ENCODE data around the gene MACROH2A2.
"Not testable (repeated sequence)": the region's sequence is repeated elsewhere in the genome, so short reads cannot be mapped to it uniquely, and the experiment has no call there.

The MACROH2A2 gene

GRCh38 chr10:70055550-70055949 lies 2.9 kb downstream of the MACROH2A2 start:
- Mint-ChIP-seq H3K4me3 (no peak overlapping the region), H3K4me1 (peaks cover 11% of the 10 kb centered on the region), H3K27ac (no peak overlapping the region), H3K27me3 (peaks cover 55% of the 10 kb centered on the region), H3K9me3 (no peaks in the 10 kb centered on the region), H3K36me3 (no peaks in the 10 kb centered on the region)
- no peak for ATAC-seq

GRCh38 chr10:70057306-70057705 lies 4.7 kb downstream of the MACROH2A2 start:
- Mint-ChIP-seq H3K36me3 (no peaks in the 10 kb centered on the region), H3K4me3 (no peak overlapping the region), H3K27me3 (peaks cover 38% of the 10 kb centered on the region), H3K4me1 (peaks cover 9% of the 10 kb centered on the region), H3K9me3 (no peaks in the 10 kb centered on the region), H3K27ac (no peak overlapping the region)
- no peak for ATAC-seq

GRCh38 chr10:70060389-70060788 lies 7.7 kb downstream of the MACROH2A2 start:
- Mint-ChIP-seq H3K4me1 (no peaks in the 10 kb centered on the region), H3K4me3 (no peak overlapping the region), H3K36me3 (no peaks in the 10 kb centered on the region), H3K9me3 (no peaks in the 10 kb centered on the region), H3K27ac (no peak overlapping the region), H3K27me3 (peaks cover 27% of the 10 kb centered on the region)
- ATAC-seq, result no peak

- no peak overlapping the region for H3K27ac Mint-ChIP-seq
- peaks cover 32% of the 10 kb centered on the region for H3K27me3 Mint-ChIP-seq
- H3K9me3 Mint-ChIP-seq, result no peaks in the 10 kb centered on the region
- ATAC-seq, result no peak
- no peak overlapping the region for H3K4me3 Mint-ChIP-seq
- no peaks in the 10 kb centered on the region for H3K36me3 Mint-ChIP-seq
- no peaks in the 10 kb centered on the region for H3K4me1 Mint-ChIP-seq
Observed at GRCh38 chr10:70063418-70064098, 10.9 kb downstream of the MACROH2A2 start.

- ATAC-seq, result no peak
- no peak overlapping the region for H3K4me3 Mint-ChIP-seq
- peaks cover 32% of the 10 kb centered on the region for H3K27me3 Mint-ChIP-seq
- H3K9me3 Mint-ChIP-seq, result no peaks in the 10 kb centered on the region
- no peaks in the 10 kb centered on the region for H3K4me1 Mint-ChIP-seq
- no peak overlapping the region for H3K27ac Mint-ChIP-seq
- H3K36me3 Mint-ChIP-seq, result no peaks in the 10 kb centered on the region
Observed at GRCh38 chr10:70064486-70064885, 11.8 kb downstream of the MACROH2A2 start.

GRCh38 chr10:70066190-70066589 lies 13.5 kb downstream of the MACROH2A2 start:
- H3K4me3 Mint-ChIP-seq, result no peak overlapping the region
- no peaks in the 10 kb centered on the region for H3K36me3 Mint-ChIP-seq
- H3K27ac Mint-ChIP-seq, result no peak overlapping the region
- H3K27me3 Mint-ChIP-seq, result peaks cover 24% of the 10 kb centered on the region
- H3K4me1 Mint-ChIP-seq, result no peaks in the 10 kb centered on the region
- H3K9me3 Mint-ChIP-seq, result no peaks in the 10 kb centered on the region
- ATAC-seq, result no peak

- Mint-ChIP-seq H3K36me3 (no peaks in the 10 kb centered on the region), H3K4me1 (no peaks in the 10 kb centered on the region), H3K4me3 (no peak overlapping the region), H3K27me3 (peaks cover 24% of the 10 kb centered on the region), H3K27ac (no peak overlapping the region), H3K9me3 (no peaks in the 10 kb centered on the region)
- no peak for ATAC-seq
Observed at GRCh38 chr10:70067586-70067985, 14.9 kb downstream of the MACROH2A2 start.

- Mint-ChIP-seq H3K9me3 (no peaks in the 10 kb centered on the region), H3K4me1 (no peaks in the 10 kb centered on the region), H3K36me3 (no peaks in the 10 kb centered on the region), H3K27ac (no peak overlapping the region), H3K4me3 (no peak overlapping the region), H3K27me3 (peaks cover 16% of the 10 kb centered on the region)
- ATAC-seq, result no peak
Observed at GRCh38 chr10:70068925-70069324, 16.3 kb downstream of the MACROH2A2 start.

GRCh38 chr10:70069346-70069745 lies 16.7 kb downstream of the MACROH2A2 start:
- no peaks in the 10 kb centered on the region for H3K36me3 Mint-ChIP-seq
- H3K9me3 Mint-ChIP-seq, result no peaks in the 10 kb centered on the region
- ATAC-seq, result no peak
- peaks cover 16% of the 10 kb centered on the region for H3K27me3 Mint-ChIP-seq
- no peak overlapping the region for H3K4me3 Mint-ChIP-seq
- no peaks in the 10 kb centered on the region for H3K4me1 Mint-ChIP-seq
- no peak overlapping the region for H3K27ac Mint-ChIP-seq

GRCh38 chr10:70070834-70071233 lies 18.2 kb downstream of the MACROH2A2 start:
- Mint-ChIP-seq H3K27me3 (peaks cover 18% of the 10 kb centered on the region), H3K9me3 (no peaks in the 10 kb centered on the region), H3K27ac (no peak overlapping the region), H3K4me1 (no peaks in the 10 kb centered on the region), H3K36me3 (no peaks in the 10 kb centered on the region), H3K4me3 (no peak overlapping the region)
- ATAC-seq, result no peak

GRCh38 chr10:70074165-70074564 lies 21.5 kb downstream of the MACROH2A2 start:
- ATAC-seq, result no peak
- Mint-ChIP-seq H3K27ac (no peak overlapping the region), H3K9me3 (no peaks in the 10 kb centered on the region), H3K27me3 (peaks cover 41% of the 10 kb centered on the region), H3K4me1 (no peaks in the 10 kb centered on the region), H3K4me3 (no peak overlapping the region), H3K36me3 (no peaks in the 10 kb centered on the region)

GRCh38 chr10:70074971-70075370 lies 22.3 kb downstream of the MACROH2A2 start:
- H3K27me3 Mint-ChIP-seq, result peaks cover 49% of the 10 kb centered on the region
- H3K36me3 Mint-ChIP-seq, result no peaks in the 10 kb centered on the region
- no peaks in the 10 kb centered on the region for H3K9me3 Mint-ChIP-seq
- no peak overlapping the region for H3K27ac Mint-ChIP-seq
- no peak for ATAC-seq
- no peak overlapping the region for H3K4me3 Mint-ChIP-seq
- H3K4me1 Mint-ChIP-seq, result no peaks in the 10 kb centered on the region

- Mint-ChIP-seq H3K9me3 (no peaks in the 10 kb centered on the region), H3K4me1 (no peaks in the 10 kb centered on the region), H3K4me3 (no peak overlapping the region), H3K36me3 (no peaks in the 10 kb centered on the region), H3K27me3 (peaks cover 60% of the 10 kb centered on the region), H3K27ac (no peak overlapping the region)
- ATAC-seq, result no peak
Observed at GRCh38 chr10:70078329-70078728, 25.7 kb downstream of the MACROH2A2 start.

- Mint-ChIP-seq H3K9me3 (no peaks in the 10 kb centered on the region), H3K27me3 (peaks cover 60% of the 10 kb centered on the region), H3K4me3 (no peak overlapping the region), H3K27ac (no peak overlapping the region), H3K36me3 (no peaks in the 10 kb centered on the region), H3K4me1 (no peaks in the 10 kb centered on the region)
- ATAC-seq, result no peak
Observed at GRCh38 chr10:70078937-70079336, 26.3 kb downstream of the MACROH2A2 start.

- not testable (repeated sequence) for ATAC-seq, H3K27ac Mint-ChIP-seq, H3K4me1 Mint-ChIP-seq, H3K4me3 Mint-ChIP-seq, H3K9me3 Mint-ChIP-seq, H3K36me3 Mint-ChIP-seq
- peaks cover 47% of the 10 kb centered on the region for H3K27me3 Mint-ChIP-seq
Observed at GRCh38 chr10:70080789-70081188, 28.1 kb downstream of the MACROH2A2 start.

- ATAC-seq, result no peak
- Mint-ChIP-seq H3K36me3 (no peaks in the 10 kb centered on the region), H3K4me1 (no peaks in the 10 kb centered on the region), H3K9me3 (no peaks in the 10 kb centered on the region), H3K4me3 (no peak overlapping the region), H3K27ac (no peak overlapping the region), H3K27me3 (peaks cover 19% of the 10 kb centered on the region)
Observed at GRCh38 chr10:70084189-70084588, 31.5 kb downstream of the MACROH2A2 start.
